OCI-LY1 (cell line): ENCODE data around the gene PBRM1.

Source experiments
- H2AFZ ChIP-seq: fragments of 200-600 bp; sonication (generic), shearing (Covaris generic); 2 replicates; pipeline ENCODE4 v1.6.0; 2014; ENCODE audit warnings: antibody characterized with exemption, mild to moderate bottlenecking, low read length
- H3F3A ChIP-seq: fragments of 200-600 bp; sonication (generic), shearing (Covaris generic); 2 replicates; pipeline ENCODE4 v1.6.0; 2014; ENCODE audit warnings: mild to moderate bottlenecking, antibody characterized with exemption, low read length, moderate library complexity; ENCODE audit not compliant: insufficient read depth
- H3K27ac ChIP-seq: fragments of 200-600 bp; sonication (generic); 2 replicates; pipeline ENCODE4 v1.5.1; 2014; ENCODE audit warnings: low read length, mixed run types, mild to moderate bottlenecking, low read depth; ENCODE audit not compliant: poor library complexity, severe bottlenecking
- H3K27me3 ChIP-seq: fragments of 200-600 bp; sonication (generic); 2 replicates; pipeline ENCODE4 v1.6.0; 2014; ENCODE audit warnings: antibody characterized with exemption, mild to moderate bottlenecking, low read length, moderate library complexity; ENCODE audit not compliant: insufficient read depth
- H3K36me3 ChIP-seq: fragments of 200-600 bp; sonication (generic); 2 replicates; pipeline ENCODE4 v1.6.1; 2014; ENCODE audit warnings: mild to moderate bottlenecking, antibody characterized with exemption, low read length, moderate library complexity, mixed read lengths; ENCODE audit not compliant: insufficient read depth
- H3K4me1 ChIP-seq: fragments of 200-600 bp; sonication (generic); 2 replicates; pipeline ENCODE4 v1.5.1; 2014; ENCODE audit warnings: mild to moderate bottlenecking, low read length, moderate library complexity; ENCODE audit not compliant: insufficient read depth, severe bottlenecking
- H3K4me2 ChIP-seq: fragments of 200-600 bp; sonication (generic), shearing (Covaris generic); 2 replicates; pipeline ENCODE4 v1.6.1; 2014; ENCODE audit warnings: low read length
- H3K4me3 ChIP-seq: fragments of 200-600 bp; sonication (generic); 2 replicates; pipeline ENCODE4 v1.5.1; 2014; ENCODE audit warnings: low read length, low read depth, mild to moderate bottlenecking, mixed read lengths; ENCODE audit not compliant: poor library complexity, severe bottlenecking
- H3K79me2 ChIP-seq: fragments of 200-600 bp; shearing (Covaris generic); 2 replicates; pipeline ENCODE4 v1.6.1; 2016; ENCODE audit warnings: mixed run types, low read length, mixed read lengths; ENCODE audit not compliant: insufficient read depth
- H3K9ac ChIP-seq: fragments of 200-600 bp; sonication (generic), shearing (Covaris generic); 2 replicates; pipeline ENCODE4 v1.6.1; 2014; ENCODE audit warnings: mild to moderate bottlenecking, low read length, mixed read lengths
- H3K9me2 ChIP-seq: fragments of 200-600 bp; sonication (generic), shearing (Covaris generic); 2 replicates; pipeline ENCODE4 v1.6.1; 2014; ENCODE audit warnings: low read depth, mild to moderate bottlenecking, low read length, mixed read lengths
- H3K9me3 ChIP-seq: fragments of 200-600 bp; shearing (Covaris generic); 2 replicates; pipeline ENCODE4 v1.6.1; 2014; ENCODE audit warnings: low read length, mixed read lengths
- H4K20me1 ChIP-seq: fragments of 200-600 bp; sonication (generic), shearing (Covaris generic); 2 replicates; pipeline ENCODE4 v1.6.0; 2016; ENCODE audit warnings: mild to moderate bottlenecking, low read length; ENCODE audit not compliant: insufficient read depth
- EZH2 ChIP-seq: fragments of 200-600 bp; sonication (generic), shearing (Covaris generic); IDR thresholded peaks from 2 replicates; pipeline ENCODE4 v1.8.0; 2017; ENCODE audit warnings: borderline replicate concordance, mixed run types, mild to moderate bottlenecking, antibody characterized with exemption, low read length, moderate library complexity, mixed read lengths
- TF ChIP-seq, protein P1 (sequence below): fragments of 200-600 bp; sonication (generic), shearing (Covaris generic); IDR thresholded peaks from 2 replicates; pipeline ENCODE4 v1.5.1; 2017; ENCODE audit warnings: mild to moderate bottlenecking, antibody characterized with exemption, low read length, moderate library complexity, mixed read lengths

Gene PBRM1

DNA sequence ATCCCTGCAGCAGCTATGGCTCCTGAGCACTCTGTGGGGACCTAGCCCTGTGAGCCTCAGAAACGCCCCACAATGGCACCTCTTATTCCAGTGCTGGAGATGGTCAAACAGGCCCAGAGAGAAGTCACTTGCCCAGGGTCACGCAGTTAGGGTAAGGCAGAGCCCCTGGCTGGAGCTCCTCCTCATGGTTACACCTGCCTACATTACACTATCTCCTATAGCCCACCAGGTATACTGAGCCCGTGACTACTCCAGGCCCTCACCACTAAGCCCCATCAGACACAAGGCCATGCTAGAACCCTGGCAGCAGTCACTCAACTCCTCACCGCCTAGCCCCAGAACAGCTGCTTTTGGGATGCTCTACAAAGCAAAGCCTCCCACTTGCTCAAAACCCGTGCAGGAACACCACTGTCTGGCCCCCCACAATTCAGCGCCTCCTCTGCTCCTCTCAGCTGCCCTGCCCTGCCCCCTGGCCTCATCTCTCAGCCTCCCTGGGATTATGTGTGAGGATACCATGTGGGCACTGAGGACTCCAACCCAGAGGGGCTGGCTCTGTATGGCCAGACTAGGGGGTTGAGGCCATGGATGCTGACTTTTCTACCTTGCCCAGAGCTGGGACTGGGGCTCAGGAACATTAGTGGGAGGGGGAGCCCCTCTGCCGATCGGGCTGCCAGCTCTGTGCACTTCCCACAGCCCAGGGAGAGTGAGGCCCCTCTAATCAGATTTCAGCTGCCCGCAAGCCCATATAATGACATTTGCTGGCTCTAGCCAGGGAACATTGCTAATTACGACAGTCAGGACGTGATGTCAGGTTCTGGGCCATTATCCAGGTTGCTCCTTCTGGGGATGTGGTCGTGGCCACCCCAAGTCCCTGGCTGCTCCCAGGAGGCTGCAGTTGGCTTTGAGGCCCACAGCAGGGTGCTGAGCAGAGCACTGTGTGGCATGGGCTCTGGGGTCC lies 156.1 kb downstream of the PBRM1 start:
- peaks cover 37% of the 10 kb centered on the region for H3K36me3 ChIP-seq
- H4K20me1 ChIP-seq, result no peaks in the 10 kb centered on the region
- H3K4me2 ChIP-seq, result no peak overlapping the region
- H3K4me1 ChIP-seq, result peaks cover 24% of the 10 kb centered on the region
- H3K9ac ChIP-seq, result no peak overlapping the region
- H3K79me2 ChIP-seq, result no peaks in the 10 kb centered on the region
- TF ChIP-seq, protein P1, sequence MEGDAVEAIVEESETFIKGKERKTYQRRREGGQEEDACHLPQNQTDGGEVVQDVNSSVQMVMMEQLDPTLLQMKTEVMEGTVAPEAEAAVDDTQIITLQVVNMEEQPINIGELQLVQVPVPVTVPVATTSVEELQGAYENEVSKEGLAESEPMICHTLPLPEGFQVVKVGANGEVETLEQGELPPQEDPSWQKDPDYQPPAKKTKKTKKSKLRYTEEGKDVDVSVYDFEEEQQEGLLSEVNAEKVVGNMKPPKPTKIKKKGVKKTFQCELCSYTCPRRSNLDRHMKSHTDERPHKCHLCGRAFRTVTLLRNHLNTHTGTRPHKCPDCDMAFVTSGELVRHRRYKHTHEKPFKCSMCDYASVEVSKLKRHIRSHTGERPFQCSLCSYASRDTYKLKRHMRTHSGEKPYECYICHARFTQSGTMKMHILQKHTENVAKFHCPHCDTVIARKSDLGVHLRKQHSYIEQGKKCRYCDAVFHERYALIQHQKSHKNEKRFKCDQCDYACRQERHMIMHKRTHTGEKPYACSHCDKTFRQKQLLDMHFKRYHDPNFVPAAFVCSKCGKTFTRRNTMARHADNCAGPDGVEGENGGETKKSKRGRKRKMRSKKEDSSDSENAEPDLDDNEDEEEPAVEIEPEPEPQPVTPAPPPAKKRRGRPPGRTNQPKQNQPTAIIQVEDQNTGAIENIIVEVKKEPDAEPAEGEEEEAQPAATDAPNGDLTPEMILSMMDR, result no peak
- TF ChIP-seq EZH2, result no peak
- H3K27ac ChIP-seq, result no peak overlapping the region
- no peak overlapping the region for H2AFZ ChIP-seq
- H3K27me3 ChIP-seq, result no peaks in the 10 kb centered on the region
- peaks cover 3% of the 10 kb centered on the region; the same call in 1 of the 2 replicates for H3F3A ChIP-seq
- H3K9me2 ChIP-seq, result no peaks in the 10 kb centered on the region
- H3K4me3 ChIP-seq, result no peak overlapping the region
- H3K9me3 ChIP-seq, result no peaks in the 10 kb centered on the region

DNA sequence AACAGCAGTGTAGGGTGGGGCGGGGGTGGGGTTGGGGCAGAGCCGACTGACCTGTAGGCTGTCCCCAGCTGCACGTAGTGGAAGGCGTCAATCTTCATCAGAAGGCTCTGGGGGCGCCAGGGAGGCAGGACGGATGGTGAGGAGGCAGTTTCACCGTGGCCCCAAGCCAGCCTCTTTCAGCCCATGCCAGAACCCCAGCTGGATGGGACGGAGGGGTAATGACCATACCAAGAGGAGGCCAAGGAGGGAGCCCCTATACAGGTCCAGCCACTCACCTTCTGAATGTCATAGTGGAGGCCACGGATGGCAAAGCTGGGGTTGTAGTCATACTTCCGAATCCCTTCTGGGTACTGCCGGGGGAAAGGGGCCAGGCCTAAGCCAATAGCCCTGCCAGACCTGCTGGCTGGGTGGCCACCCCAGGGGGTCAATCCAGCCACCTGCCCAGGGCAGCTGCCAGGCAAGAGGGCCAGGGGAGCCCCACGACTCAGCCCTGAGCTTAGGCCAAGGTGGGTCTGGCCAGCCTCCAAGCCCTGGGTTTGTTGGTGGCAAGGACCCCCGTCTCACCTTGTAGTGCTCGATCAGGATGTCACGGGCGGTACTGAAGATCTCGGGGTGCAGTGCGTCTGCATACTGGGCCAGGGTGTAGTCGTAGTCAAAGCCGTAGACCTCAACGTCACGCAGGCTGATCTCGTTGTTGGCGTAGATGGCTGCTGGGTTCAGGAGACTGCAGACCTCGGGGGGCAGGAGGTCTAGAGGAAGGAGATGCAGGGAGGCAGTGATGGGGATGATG lies 156.9 kb downstream of the PBRM1 start:
- no peaks in the 10 kb centered on the region for H3K27me3 ChIP-seq
- H3K9me3 ChIP-seq, result no peaks in the 10 kb centered on the region
- peaks cover 46% of the 10 kb centered on the region for H3K36me3 ChIP-seq
- H4K20me1 ChIP-seq, result no peaks in the 10 kb centered on the region
- no peak overlapping the region for H3K4me3 ChIP-seq
- no peaks in the 10 kb centered on the region for H3F3A ChIP-seq
- no peak overlapping the region for H3K4me2 ChIP-seq
- H3K4me1 ChIP-seq, result peaks cover 17% of the 10 kb centered on the region
- H3K9ac ChIP-seq, result no peak overlapping the region
- H2AFZ ChIP-seq, result no peak overlapping the region
- no peaks in the 10 kb centered on the region for H3K9me2 ChIP-seq
- TF ChIP-seq, protein P1, result no peak
- TF ChIP-seq EZH2, result no peak
- no peak overlapping the region for H3K27ac ChIP-seq
- H3K79me2 ChIP-seq, result no peaks in the 10 kb centered on the region

DNA sequence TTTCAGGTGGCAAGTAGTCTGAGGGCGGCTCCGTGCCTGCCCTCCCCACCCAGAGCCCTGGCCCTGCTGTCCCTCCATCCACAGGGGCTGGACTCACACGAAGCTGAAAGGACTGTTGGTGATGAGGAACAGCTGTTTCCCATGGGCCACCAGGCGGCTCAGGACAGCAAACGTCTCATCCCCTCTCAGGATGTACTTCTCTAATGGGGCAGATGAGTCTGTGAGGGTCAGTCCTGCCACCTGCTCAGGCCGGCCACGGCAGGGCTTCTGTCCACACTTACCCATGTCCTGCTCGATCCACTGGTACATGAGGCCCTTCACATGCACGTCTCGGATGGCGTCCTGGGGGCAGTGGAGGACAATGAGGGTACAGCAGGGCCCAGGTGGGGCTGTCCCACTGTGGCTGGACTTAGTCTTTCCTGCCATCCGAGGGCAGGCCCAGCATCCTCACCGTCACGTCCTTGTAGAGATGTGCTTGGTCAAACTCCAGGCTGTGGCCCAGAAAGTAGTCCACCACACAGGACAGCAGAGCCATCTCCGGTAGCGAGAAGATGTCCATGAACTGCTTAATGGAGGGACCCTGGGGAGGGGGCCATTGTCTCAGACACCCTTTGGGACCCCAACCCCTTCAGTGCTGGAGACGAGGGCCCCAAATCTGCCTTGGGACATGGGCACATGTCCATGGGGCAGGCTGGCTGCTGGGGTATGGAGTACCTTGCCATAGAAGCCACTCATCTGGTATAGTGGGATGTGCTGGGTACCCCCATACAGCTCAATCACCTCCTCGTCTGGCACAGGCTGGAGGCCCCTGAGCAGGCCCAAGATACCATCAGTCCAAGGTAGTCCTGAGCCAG lies 157.8 kb downstream of the PBRM1 start:
- Histone ChIP-seq H3K27me3 (no peaks in the 10 kb centered on the region), H3K9me3 (no peaks in the 10 kb centered on the region), H3K4me1 (peaks cover 17% of the 10 kb centered on the region), H3K4me2 (no peak overlapping the region), H3K36me3 (peaks cover 47% of the 10 kb centered on the region), H4K20me1 (no peaks in the 10 kb centered on the region), H3K4me3 (no peak overlapping the region), H3K79me2 (no peaks in the 10 kb centered on the region), H3K27ac (no peak overlapping the region), H2AFZ (no peak overlapping the region), H3K9me2 (no peaks in the 10 kb centered on the region), H3F3A (no peaks in the 10 kb centered on the region), H3K9ac (no peak overlapping the region)
- TF ChIP-seq, protein P1, result no peak
- no peak for TF ChIP-seq EZH2
